CD4-positive, alpha-beta memory T cell (primary cell): ENCODE measurements around the gene ASB6. TPM values are rescaled to one million over a fixed set of nuclear protein-coding genes. Genes with fewer than 3 reads are reported as not detected.

ENCODE experiments used
- CTCF ChIA-PET: fragments of 350-600 bp; sonication (Branson Sonifier 250); formaldehyde crosslinking; loops from one replicate; lab custom pipeline; 2021; ENCODE audit warnings: inconsistent platforms; ENCODE audit not compliant: partially characterized antibody; lab: Charles Lee
- POLR2A ChIA-PET: fragments of 350-600 bp; sonication (Branson Sonifier 250); formaldehyde crosslinking; loops from one replicate; lab custom pipeline; 2021; ENCODE audit not compliant: partially characterized antibody; lab: Charles Lee
- DNase-seq, 5 donors: peaks; one replicate each; pipeline versions ENCODE4 v3.0.0 to v3.0.0-alpha.2; 2020 to 2022; ENCODE audit warnings: mixed read lengths in 1 of 5
- H3K27ac ChIP-seq: one replicate; pipeline ENCODE4 v1.7.0; 2013; ENCODE audit warnings: low read depth, low read length
- H3K27me3 ChIP-seq: 2 replicates; pipeline ENCODE4 v1.7.0; 2013; ENCODE audit warnings: mild to moderate bottlenecking, low read length, moderate library complexity; ENCODE audit not compliant: insufficient read depth
- H3K36me3 ChIP-seq: 2 replicates; pipeline ENCODE4 v1.7.0; 2013; ENCODE audit warnings: mild to moderate bottlenecking, low read length, moderate library complexity; ENCODE audit not compliant: insufficient read depth
- H3K4me1 ChIP-seq: 2 replicates; pipeline ENCODE4 v1.7.0; 2013; ENCODE audit warnings: mild to moderate bottlenecking, low read length, moderate library complexity; ENCODE audit not compliant: insufficient read depth
- H3K4me3 ChIP-seq, 2 donors: one replicate each; pipeline ENCODE4 v1.7.0; 2013; ENCODE audit warnings: low read length in 2 of 2, mild to moderate bottlenecking in 1 of 2
- H3K9me3 ChIP-seq, 2 donors: one replicate each; pipeline ENCODE4 v1.7.0; 2013; ENCODE audit warnings: low read length in 2 of 2, control low read depth in 1 of 2; ENCODE audit not compliant: control insufficient read depth in 1 of 2
- H3K27ac Mint-ChIP-seq, 7 donors: one replicate each; pipeline ENCODE4 v1.8.0; 2020 to 2021; ENCODE audit warnings: mixed read lengths in 7 of 7, mild to moderate bottlenecking in 6 of 7, inconsistent platforms in 3 of 7, moderate library complexity in 3 of 7
- H3K27me3 Mint-ChIP-seq, 2 donors: one replicate each; pipeline ENCODE4 v1.8.0; 2020 to 2021; ENCODE audit warnings: mixed read lengths in 2 of 2
- H3K36me3 Mint-ChIP-seq, 2 donors: one replicate each; pipeline ENCODE4 v1.8.0; 2020 to 2021; ENCODE audit warnings: mixed read lengths in 2 of 2, inconsistent platforms in 1 of 2, mild to moderate bottlenecking in 1 of 2
- H3K4me1 Mint-ChIP-seq, 4 donors: one replicate each; pipeline ENCODE4 v1.8.0; 2020 to 2021; ENCODE audit warnings: mixed read lengths in 4 of 4, mild to moderate bottlenecking in 1 of 4
- H3K4me3 Mint-ChIP-seq, 8 donors: one replicate each; pipeline ENCODE4 v1.8.0; 2020 to 2021; ENCODE audit warnings: mixed read lengths in 8 of 8, mild to moderate bottlenecking in 7 of 8, moderate library complexity in 6 of 8, inconsistent platforms in 3 of 8
- H3K9me3 Mint-ChIP-seq, 8 donors: one replicate each; pipeline ENCODE4 v1.8.0; 2020 to 2021; ENCODE audit warnings: mixed read lengths in 8 of 8, mild to moderate bottlenecking in 5 of 8, inconsistent platforms in 3 of 8, moderate library complexity in 1 of 8
- intact Hi-C: fragments of 100-400 bp; cut with micrococcal nuclease; formaldehyde crosslinking; loops from one replicate; pipeline ENCODE4 v1.15.1; 2023
- polyA plus RNA-seq, 2 donors: library from polyadenylated mRNA; unstranded; fragments of 300-500 nt; fragmentation: Illumina TruSeq; gene quantifications; one replicate each; pipeline ENCODE4 v1.2.3, GENCODE V29; 2021
- total RNA-seq, 2 experiments: library from RNA; stranded (reverse); gene quantifications; one replicate each; pipeline ENCODE4 v1.2.3, GENCODE V29; 2021

The ASB6 gene
- total and polyA plus RNA-seq, 4 experiments from 2014 or later = 17.3 to 33.1 (median 31.4) TPM

DNA sequence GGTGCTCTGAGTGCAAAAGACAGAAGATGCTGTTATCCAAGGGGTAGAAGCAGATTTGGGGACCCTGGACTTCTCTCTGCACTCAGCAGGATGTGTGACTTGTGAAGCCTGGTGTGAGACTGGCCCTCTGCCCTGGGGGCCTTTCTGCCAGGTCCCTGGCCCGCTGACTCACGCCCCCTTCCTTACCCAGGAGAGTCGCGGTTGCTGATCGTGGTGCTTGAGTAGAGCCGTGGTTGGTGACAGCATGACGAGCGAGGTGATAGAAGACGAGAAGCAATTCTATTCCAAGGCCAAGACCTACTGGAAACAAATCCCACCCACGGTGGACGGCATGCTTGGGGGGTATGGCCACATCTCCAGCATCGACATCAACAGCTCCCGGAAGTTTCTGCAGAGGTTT, 9.5 kb downstream of the ASB6 start:
- Mint-ChIP-seq H3K27me3 (no peaks in the 10 kb centered on the region), H3K4me1 (peaks cover 24 to 53% (median 38%) of the 10 kb centered on the region in 4 donors), H3K36me3 (peaks cover 13 to 59% of the 10 kb centered on the region in 2 donors), H3K27ac (peak overlapping the region in 3 of 7 donors; percentile 22 to 77 (median 72)), H3K4me3 (no peak overlapping the region), H3K9me3 (no peaks in the 10 kb centered on the region)
- CTCF ChIA-PET = interaction anchor here (1.3 kb wide), 1 partner anchor 501 kb away, joined by 4 read pairs; no protein-coding TSS in a partner anchor
- POLR2A ChIA-PET = interaction anchor here (1.5 kb wide), 1 partner anchor 8 kb away, joined by 4 read pairs; no protein-coding TSS in a partner anchor
- H3K4me1 ChIP-seq = peaks cover 23% of the 10 kb centered on the region
- no peak overlapping the region for H3K27ac ChIP-seq
- intact Hi-C loops = no loop called here
- H3K36me3 ChIP-seq = peaks cover 40% of the 10 kb centered on the region
- DNase-seq = no peak
- no peak overlapping the region for H3K4me3 ChIP-seq
- H3K27me3 ChIP-seq = no peaks in the 10 kb centered on the region
- H3K9me3 ChIP-seq = no peaks in the 10 kb centered on the region

DNA sequence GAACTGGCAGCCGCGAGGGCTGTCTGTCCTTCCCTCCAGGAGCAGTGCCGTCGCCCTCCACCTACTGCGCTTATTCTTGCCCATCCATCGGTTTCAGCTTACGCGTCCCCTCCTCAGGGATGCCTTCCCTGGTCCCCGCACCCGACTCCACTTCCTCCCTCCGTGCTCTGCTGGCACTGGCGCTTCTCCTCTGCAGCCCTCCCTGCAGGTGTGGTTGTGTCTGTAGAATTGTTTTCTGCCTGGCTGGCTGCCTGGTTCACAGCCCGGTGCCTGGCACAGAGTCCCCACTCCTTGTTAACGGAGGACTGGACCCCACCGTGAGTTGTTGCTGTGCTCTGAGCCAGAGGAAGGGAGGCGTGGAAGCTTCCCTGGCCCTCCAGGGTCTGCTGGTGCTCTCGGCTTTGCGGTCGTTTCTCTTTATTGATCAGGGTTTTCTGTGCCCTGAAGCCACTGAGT, 10.2 kb downstream of the ASB6 start:
- Histone ChIP-seq H3K4me3 (no peak overlapping the region), H3K27ac (no peak overlapping the region), H3K27me3 (no peaks in the 10 kb centered on the region), H3K9me3 (no peaks in the 10 kb centered on the region), H3K36me3 (peaks cover 33% of the 10 kb centered on the region), H3K4me1 (peaks cover 29% of the 10 kb centered on the region)
- Mint-ChIP-seq H3K9me3 (no peaks in the 10 kb centered on the region), H3K27ac (peak overlapping the region in 5 of 7 donors; percentile 46 to 79 (median 72)), H3K36me3 (peaks cover 13 to 57% of the 10 kb centered on the region in 2 donors), H3K4me3 (peak overlapping the region in 1 of 8 donors; percentile 16), H3K27me3 (no peaks in the 10 kb centered on the region), H3K4me1 (peaks cover 29 to 61% (median 46%) of the 10 kb centered on the region in 4 donors)
- ChIA-PET CTCF (interaction anchor here (1.3 to 3.0 kb wide), 2 partner anchors 8 to 500 kb away, joined by 4 to 9 read pairs; no protein-coding TSS in a partner anchor), POLR2A (no interaction called here)
- intact Hi-C loops = no loop called here
- DNase-seq = no peak

DNA sequence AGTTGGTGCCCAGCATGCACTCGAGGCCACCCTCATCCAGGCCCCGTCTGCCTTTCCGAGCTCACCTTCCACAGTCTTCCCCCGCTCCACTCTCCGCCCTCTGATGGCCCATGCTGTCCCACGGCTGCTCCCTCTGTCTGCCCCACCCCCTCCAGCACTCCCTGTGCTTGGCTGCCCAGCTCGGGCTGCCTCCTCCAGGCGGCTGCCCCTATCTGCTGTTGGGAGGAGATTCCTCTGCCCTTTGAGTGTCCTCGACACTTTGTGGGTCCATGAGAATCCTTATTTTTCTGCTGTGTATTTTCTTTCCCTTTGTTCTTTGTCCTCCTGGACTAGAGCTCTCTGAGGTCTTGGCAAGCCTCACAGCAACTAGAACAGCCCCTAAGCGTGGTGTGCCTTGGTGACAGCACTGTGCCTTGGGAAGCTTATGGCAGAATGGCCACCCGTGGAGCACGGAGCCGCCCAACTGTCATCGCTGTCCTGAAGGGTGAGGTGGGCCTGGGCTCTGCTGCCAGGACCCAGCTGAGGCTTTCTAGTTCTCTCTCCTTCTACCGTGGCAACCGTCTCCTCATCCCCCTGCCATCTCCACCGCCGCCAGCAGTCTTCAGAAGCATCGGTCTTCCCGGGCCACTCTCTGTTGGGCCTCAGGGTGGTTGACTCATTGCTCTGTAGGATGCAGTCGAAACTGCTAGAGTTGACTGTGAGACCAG, 10.8 kb downstream of the ASB6 start:
- no peak for DNase-seq
- POLR2A ChIA-PET = interaction anchor here (0.8 kb wide), 1 partner anchor 453 kb away, joined by 3 read pairs; the partner anchor contains the start of gene IER5L
- H3K36me3 Mint-ChIP-seq = peaks cover 13 to 59% of the 10 kb centered on the region in 2 donors
- H3K27ac Mint-ChIP-seq = peak overlapping the region in 6 of 7 donors; percentile 48 to 80 (median 72)
- H3K9me3 Mint-ChIP-seq = no peaks in the 10 kb centered on the region
- peaks cover 33% of the 10 kb centered on the region for H3K36me3 ChIP-seq
- no peak overlapping the region for H3K27ac ChIP-seq
- peaks cover 30 to 62% (median 48%) of the 10 kb centered on the region in 4 donors for H3K4me1 Mint-ChIP-seq
- intact Hi-C loops = no loop called here
- H3K4me1 ChIP-seq = peaks cover 29% of the 10 kb centered on the region
- no peaks in the 10 kb centered on the region for H3K27me3 Mint-ChIP-seq
- H3K27me3 ChIP-seq = no peaks in the 10 kb centered on the region
- H3K4me3 ChIP-seq = no peak overlapping the region
- CTCF ChIA-PET = interaction anchor here (1.3 to 3.0 kb wide), 3 partner anchors 9 to 499 kb away, joined by 4 to 9 read pairs (median 5); partner anchors contain the start of gene C9orf50
- H3K9me3 ChIP-seq = no peaks in the 10 kb centered on the region
- H3K4me3 Mint-ChIP-seq = peak overlapping the region in 1 of 8 donors; percentile 29

DNA sequence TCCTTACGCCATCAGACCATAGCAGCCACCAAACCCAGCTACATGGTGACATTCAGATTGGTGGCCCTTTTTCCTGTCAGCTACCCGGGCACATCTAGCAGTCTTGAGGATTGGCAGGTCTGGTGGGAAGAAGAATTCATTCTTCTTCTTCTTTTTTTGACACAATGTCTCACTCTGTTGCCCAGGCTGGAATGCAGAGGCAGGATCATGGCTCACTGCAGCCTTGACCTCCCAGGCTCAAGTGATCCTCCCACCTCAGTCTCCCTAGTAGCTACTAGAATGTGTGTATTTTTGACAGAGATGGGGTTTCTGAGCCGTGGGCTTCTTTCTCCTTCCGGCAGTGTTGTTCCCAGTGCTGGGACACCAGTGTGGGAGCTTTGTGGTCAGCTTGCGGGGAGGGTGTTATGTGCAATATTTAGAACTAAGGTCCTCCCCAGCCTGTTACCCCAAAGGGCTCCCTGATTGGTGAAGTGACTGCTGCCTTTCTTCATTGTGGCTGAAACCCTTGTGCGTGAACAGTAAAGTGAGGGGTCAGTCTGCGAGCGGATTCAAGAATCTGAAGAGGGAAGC, 12.6 kb downstream of the ASB6 start:
- Mint-ChIP-seq H3K4me1 (peaks cover 30 to 72% (median 56%) of the 10 kb centered on the region in 4 donors), H3K9me3 (no peaks in the 10 kb centered on the region), H3K27ac (peak overlapping the region; percentile 48 to 96 (median 68)), H3K4me3 (peak overlapping the region in 2 of 8 donors; percentile 5 to 43), H3K36me3 (peaks cover 5 to 48% of the 10 kb centered on the region in 2 donors), H3K27me3 (peaks cover 0 to 2% of the 10 kb centered on the region in 2 donors)
- intact Hi-C loops = no loop called here
- POLR2A ChIA-PET = interaction anchor here (1.0 to 5.5 kb wide), 2 partner anchors 491 to 549 kb away, joined by 4 to 58 read pairs; partner anchors contain the start of gene DOLPP1
- H3K36me3 ChIP-seq = peaks cover 18% of the 10 kb centered on the region
- H3K27me3 ChIP-seq = no peaks in the 10 kb centered on the region
- H3K27ac ChIP-seq = no peak overlapping the region
- DNase-seq = no peak
- H3K4me1 ChIP-seq = peaks cover 43% of the 10 kb centered on the region
- no peak overlapping the region for H3K4me3 ChIP-seq
- CTCF ChIA-PET = interaction anchor here (0.9 to 3.0 kb wide), 5 partner anchors 11 to 497 kb away, joined by 3 to 11 read pairs (median 3); no protein-coding TSS in a partner anchor
- no peaks in the 10 kb centered on the region for H3K9me3 ChIP-seq

DNA sequence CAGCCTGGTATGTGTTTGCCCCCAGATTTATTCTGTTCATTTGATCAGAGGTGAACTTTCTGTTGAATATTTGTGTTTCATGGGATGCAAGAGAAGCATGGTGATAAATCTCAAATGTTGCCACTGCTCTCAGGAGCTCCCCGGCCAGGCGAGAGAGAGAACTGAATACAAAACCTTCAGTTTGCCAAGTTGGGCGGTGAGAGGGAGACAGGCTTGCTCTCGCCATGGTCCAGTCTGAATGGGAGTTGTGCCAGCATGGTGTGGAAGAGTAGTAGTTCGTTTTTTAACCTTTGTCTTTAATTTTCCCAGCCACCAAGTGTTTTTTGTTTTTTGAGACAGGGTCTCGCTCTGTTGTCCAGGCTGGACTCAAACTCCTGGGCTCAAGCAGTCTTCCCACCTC, 13.2 kb downstream of the ASB6 start:
- Mint-ChIP-seq H3K36me3 (peaks cover 5 to 47% of the 10 kb centered on the region in 2 donors), H3K9me3 (no peaks in the 10 kb centered on the region), H3K27ac (peak overlapping the region in 6 of 7 donors; percentile 60 to 96 (median 88)), H3K27me3 (peaks cover 0 to 5% of the 10 kb centered on the region in 2 donors), H3K4me1 (peaks cover 35 to 76% (median 60%) of the 10 kb centered on the region in 4 donors), H3K4me3 (peak overlapping the region in 2 of 8 donors; percentile 5 to 43)
- Histone ChIP-seq H3K36me3 (peaks cover 13% of the 10 kb centered on the region), H3K9me3 (no peaks in the 10 kb centered on the region), H3K4me3 (no peak overlapping the region), H3K27ac (no peak overlapping the region), H3K27me3 (no peaks in the 10 kb centered on the region), H3K4me1 (peaks cover 48% of the 10 kb centered on the region)
- DNase-seq = no peak
- CTCF ChIA-PET = interaction anchor here (1.3 to 3.0 kb wide), 3 partner anchors 11 to 497 kb away, joined by 3 to 11 read pairs (median 9); no protein-coding TSS in a partner anchor
- POLR2A ChIA-PET = interaction anchor here (5.5 to 5.6 kb wide), 2 partner anchors 12 to 490 kb away, joined by 55 to 58 read pairs; partner anchors contain the start of gene ASB6
- intact Hi-C loops = no loop called here

DNA sequence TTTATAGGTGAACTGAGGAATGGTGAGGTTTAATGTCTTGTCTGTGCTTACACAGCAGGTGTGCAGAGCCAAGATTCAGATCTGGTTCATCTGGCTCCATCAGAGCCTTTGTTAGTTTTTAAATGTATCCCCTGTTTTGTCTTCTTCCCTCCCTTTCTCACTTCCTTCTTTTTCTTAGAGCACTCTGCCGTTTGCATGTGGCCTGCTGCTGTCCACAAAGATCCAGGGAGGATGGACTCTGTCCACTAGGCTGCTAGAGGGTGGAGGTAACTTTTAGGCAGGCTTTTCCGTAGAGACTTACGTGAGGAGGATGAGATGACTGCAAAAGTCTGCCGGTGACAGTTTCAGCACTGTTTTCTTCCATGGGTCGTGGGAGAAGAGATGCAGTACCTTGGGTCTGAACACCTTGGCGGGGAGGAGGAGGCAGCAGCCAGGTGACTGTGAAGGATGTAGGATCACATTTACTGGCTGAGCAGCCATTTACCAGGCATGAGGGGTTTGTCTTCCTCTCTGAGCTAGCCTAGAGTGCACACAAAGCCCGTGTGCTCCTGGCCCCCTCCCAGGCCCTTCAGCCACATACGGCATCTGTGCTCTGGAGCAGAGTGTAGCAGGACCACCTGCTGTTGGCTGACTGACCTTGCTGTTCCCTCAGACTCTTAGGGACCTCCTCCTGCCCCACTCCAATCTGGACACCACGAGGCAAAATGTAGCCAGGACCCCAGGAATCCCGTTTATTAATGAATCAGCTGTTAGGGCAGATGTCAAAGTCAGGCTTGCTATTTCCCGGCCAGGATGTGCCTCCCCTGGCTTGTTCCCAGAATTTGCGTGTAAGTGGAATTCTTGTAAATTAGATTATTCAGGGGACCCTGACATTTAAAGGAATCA, 14.2 kb downstream of the ASB6 start:
- Mint-ChIP-seq H3K36me3 (peaks cover 5 to 37% of the 10 kb centered on the region in 2 donors), H3K9me3 (no peaks in the 10 kb centered on the region), H3K4me1 (peaks cover 35 to 78% (median 62%) of the 10 kb centered on the region in 4 donors), H3K27ac (peak overlapping the region; percentile 87 to 96 (median 95)), H3K4me3 (peak overlapping the region; percentile 84 to 93 (median 89)), H3K27me3 (peaks cover 0 to 8% of the 10 kb centered on the region in 2 donors)
- ChIA-PET POLR2A (interaction anchor here (0.8 to 5.6 kb wide), 6 partner anchors 13 to 516 kb away, joined by 3 to 58 read pairs (median 6); partner anchors contain the start of genes ASB6, IER5L and PTPA), CTCF (interaction anchor here (1.3 to 8.9 kb wide), 5 partner anchors 12 to 497 kb away, joined by 3 to 151 read pairs (median 75); partner anchors contain the start of gene ASB6)
- DNase-seq = no peak
- peak overlapping the region; percentile 91 for H3K27ac ChIP-seq
- H3K4me3 ChIP-seq = peak overlapping the region; percentile 80 to 98
- intact Hi-C loops = no loop called here
- peaks cover 48% of the 10 kb centered on the region for H3K4me1 ChIP-seq
- no peaks in the 10 kb centered on the region for H3K27me3 ChIP-seq
- H3K9me3 ChIP-seq = no peaks in the 10 kb centered on the region
- peaks cover 7% of the 10 kb centered on the region for H3K36me3 ChIP-seq
